ENCODE data around the gene NGF.

NGF gene

DNA sequence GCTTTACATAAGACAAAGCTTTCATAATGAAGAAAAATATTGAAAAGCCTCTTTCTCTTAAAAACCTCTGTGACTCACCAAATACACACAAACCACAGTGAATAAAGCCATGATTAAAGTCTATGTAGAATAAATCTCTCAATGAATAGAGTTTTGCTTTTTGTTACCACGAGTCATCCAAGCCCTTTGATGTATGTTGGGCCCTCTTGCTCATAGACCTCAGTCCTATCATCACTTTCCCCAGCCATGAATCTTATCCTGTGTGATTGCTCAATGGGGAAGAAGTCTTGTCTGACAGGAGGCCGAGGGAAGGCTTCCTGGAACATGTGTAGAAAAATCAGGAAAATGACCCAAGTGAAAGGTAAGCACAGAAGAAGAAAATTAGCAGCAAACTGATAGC is 60.8 kb downstream of the NGF start:
- DNase-seq: no peak

DNA sequence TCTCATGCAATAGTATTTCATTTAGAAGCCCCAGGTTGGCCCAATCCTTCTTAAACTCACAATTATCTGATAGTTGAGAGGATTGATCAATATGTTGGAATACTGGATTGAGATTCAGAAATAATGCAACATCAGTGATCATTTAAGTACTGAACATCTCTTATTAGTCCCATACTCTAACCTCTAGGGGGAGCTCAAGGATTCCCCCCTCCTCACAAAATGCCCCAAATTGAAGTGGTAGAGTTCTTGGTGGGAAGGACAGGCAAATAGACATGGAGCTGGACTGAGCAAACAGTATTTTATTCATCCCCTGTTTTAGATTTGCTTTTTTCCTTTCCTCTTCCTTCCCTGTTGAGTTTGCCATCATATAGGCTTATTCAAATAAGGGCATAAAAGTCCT is 62.8 kb downstream of the NGF start:
- DNase-seq: no peak

DNA sequence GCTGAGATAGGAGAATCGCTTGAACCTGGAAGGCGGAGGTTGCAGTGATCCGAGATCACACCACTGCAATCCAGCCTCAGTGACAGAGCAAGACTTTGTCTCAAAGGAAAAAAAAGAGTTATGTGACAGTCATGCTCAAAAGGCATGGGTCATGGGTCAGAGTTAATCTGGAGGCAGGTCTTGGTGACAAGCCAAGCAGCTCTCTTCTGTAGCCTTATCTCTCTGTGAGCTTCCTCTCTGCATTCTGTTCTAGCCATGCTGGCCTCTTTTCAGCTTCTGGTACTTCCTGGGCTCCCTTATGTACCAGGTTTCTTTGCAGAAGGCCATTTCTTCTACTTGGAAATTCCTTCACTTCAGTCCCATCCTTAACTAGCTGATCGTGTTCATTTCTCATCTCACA is 63.6 kb downstream of the NGF start:
- no peak for DNase-seq

DNA sequence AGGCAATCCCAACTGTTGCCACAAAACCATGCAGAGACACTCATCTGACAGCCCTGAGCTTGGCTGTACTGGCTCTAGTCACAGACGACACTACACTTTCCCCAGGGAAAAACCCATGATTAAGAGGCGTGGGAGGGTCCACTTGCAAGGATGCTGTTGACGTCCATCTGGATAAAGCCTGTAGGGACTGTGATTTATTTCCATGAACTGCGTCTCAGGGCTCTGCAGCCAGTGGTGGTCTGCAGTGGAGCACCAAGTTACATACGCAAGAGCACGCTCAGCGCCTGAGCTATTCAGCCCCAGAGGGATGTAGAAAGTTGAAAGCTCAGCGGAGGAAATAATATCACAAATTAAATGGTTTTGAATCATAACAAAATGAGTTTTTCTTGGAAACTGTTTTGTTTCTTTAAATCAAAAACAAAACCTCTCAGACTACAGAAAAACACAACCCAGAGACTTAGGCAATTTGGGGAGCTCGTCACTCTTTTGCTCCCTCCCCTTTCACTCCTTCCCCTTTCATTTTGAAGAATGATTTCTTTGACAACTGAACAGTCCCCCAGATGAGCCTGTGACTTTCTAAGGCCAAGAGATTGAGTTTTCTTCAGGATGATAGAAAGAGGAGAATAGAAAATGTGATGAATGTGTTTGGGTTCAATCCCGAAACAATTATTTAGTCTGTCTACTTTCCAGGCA is 71.2 kb downstream of the NGF start:
- no peak for DNase-seq

DNA sequence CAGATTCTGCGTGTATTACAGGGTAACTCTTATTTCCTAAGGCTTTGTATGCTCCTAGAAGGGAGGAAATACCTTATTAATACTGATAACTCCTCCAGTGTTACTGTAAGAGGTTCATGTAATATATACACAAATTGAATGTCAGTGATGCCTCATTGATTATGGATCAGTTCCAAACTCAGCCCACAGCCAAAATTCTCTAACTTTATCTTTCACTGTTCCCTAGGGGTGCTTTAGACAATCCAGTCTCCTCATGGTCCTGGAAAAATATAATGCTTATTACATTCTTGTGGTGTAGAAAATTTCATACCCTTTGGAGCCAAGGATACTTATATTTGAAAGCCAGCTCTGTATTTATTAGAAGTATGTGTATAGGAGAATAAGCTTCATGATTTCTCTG is 73.0 kb downstream of the NGF start:
- DNase-seq: no peak

DNA sequence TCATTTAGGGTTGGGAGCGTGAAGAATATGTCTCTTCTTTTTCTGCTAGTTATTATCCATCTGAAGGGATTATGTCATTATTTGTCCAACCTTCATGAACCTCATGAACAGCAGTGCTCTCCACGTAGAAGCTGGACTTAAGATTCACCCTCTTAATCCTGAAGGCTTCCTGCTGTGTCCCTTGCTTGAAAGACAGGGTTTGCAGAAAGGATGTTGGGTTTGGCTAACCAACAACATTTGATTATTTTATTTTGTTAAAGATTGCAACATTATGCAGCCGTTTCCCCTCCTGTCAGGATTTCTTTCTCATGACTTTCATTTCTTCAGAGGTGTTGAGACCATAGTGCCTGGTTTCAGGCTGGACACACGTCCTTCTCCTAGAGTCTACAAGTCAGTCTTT is 75.2 kb downstream of the NGF start:
- DNase-seq: no peak

DNA sequence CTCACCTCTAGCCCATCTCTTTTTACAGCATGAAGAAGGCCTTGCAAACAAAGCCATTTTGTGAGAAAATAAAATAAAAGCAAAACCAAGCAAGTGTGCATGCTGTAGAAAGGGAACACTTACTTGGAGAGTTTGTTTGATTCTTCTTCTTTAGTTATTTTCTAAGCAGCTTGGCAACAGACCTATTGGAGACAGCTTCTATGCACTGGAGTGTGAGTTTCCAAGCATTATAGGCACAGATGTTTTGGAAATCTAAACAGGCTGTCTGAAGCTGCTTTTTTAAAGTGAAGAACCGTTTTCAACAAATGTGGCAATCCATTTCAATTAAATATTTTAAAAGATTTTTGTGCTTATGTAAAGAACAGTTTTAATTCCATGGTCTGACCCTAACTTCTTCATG is 76.6 kb downstream of the NGF start:
- DNase-seq: no peak

DNA sequence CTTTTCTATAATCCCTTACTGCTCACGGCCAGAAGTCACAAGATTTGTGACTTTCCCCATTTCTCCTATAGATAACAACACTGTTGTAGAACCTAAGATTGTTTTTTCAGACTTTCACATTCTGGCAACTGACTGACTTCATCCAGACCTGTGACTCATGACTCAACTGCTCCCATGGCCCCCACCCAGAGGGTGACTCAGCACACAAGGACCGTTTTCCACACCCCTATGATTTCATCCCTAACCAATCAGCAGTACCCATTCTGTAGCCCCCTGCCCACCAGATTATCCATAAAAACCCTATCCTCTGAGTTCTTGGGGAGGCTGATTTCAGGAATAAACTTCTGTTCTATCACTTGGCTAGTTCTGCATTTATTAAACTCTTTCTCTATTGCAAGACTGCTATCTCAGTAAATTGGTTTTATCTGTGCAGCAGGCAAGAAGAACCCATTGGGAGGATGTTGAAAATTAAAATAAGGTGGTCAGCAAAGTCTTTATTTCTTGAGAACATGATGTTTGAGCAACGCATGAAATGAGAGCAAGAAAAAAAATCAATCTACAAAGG is 79.7 kb downstream of the NGF start:
- no peak for DNase-seq

DNA sequence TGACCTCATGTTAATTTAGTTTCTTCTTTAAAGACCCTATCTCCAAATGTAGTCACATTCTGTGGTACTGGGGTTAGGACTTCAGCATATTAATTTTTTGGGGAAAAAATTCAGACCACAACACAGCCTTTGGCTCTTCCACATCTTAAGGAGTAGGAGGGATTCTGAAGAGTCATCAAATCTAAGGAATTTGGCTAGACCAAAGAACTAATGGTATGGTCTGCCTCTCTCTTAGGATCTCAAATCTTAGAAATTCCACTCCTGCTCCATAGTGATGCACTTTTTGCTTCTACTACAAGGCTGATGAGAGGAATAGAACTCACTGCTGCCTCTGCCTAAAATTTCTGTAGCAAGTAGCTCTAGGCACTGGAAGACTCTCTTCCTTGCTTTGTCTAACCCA is 80.5 kb downstream of the NGF start:
- no peak for DNase-seq

DNA sequence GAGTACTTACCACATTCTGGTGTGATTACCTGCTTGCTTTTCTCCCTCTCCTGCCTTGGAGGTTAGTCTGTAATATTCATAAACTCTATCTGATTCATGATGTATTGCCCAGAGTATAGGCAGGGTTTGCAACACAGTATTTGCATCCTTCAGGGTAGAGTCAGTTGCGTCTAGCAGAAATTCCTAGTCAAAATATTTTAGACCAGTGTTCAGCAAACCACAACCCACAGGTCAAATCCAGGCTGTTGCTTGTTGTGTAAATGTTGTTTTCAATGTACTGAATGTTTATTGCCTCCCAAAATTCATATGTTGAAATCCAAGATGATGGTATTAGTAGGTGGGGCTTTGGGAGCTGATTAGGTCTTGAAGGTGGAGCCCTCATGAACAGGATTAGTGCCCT is 82.9 kb downstream of the NGF start:
- DNase-seq: no peak

DNA sequence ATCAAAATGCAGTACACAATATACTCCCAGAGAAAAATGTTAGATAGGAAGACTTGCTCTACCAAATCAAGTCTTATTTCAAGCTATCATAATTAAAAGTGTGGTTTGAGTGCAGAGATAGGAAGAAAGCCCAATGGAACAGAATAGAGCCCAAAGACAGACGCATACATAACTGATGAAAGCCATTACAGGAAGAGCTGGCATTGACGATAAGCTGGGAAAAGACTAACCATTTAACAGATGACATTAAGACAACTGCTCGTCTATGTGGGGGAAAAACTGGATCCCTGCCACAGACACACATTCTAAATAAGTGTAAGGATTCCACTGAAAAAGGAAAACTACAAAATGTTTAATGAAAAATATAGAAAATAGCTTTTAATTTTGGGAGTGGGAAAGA is 85.5 kb downstream of the NGF start:
- DNase-seq: no peak

DNA sequence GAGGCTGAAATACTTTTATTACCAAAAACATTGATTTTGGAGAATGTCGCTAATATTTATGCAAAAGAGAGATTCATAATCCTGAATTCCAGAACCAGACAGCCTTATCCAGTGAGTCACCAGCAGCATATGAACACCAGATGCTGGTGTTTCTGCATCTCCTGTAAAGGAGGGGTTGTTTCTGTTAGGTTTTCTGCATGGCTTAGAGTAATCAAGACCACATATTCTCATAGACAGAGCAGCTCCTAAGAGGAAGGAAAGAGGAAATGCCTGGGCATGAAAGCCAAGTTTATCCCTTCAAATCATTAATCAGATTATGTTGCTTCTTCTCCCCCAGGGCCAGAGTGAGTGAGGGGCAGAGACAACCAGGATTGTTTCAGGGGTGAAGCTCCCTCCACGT is 86.2 kb downstream of the NGF start:
- DNase-seq: no peak

DNA sequence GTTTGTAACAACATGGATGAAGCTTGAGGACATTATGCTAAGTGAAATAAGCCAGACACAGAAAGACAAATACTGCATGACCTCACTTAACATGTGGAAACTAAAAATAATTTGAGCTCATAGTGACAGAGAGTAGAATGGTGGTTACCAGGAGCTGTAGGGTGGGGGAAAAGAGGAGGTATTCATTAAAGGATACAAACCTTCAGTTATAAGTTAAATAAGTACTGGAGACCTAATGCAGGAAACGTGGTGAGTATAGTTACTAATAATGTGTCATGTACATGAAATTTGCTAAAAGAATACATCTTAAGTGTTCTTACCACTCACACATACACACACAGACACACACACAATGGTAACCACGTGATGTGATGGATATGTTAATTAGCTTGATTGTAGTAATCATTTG is 86.7 kb downstream of the NGF start:
- DNase-seq: no peak

DNA sequence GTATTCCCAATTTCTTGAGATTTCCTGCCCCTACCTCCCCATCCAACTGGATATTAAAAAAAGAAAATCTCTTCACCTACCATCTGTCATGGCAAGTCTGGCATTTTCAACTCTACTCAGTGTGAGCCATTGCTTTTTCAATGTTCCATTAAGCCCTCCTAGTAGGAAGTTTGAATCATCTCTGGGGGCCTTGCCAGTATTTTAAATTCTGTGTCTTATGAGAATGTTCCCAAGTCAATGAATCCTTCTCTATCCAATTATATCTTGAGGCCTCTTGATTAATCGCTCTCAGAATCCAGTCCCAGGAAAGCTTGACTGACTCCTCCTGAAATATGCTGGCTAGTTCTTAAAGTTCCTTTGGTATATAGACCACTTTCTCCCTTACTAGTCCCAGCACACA is 91.5 kb downstream of the NGF start:
- DNase-seq: no peak

DNA sequence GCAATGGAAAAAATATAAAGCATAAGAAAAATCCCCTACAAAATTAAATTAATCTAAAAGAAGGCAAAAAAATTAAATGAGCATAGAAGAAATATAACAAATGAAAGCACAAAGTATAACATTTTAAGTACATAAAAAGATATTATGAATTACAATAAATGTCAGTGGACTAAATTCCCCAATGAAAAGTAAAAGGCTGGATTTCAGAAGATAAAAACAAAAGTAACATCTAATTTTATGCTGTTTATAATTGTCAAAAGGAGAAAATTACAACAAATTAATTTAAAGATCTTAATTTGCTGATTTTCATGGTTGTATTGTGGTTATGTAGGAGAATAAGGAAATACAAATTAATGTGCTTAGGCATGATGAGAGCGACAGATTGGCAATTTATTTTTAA is 92.8 kb downstream of the NGF start:
- DNase-seq: no peak

DNA sequence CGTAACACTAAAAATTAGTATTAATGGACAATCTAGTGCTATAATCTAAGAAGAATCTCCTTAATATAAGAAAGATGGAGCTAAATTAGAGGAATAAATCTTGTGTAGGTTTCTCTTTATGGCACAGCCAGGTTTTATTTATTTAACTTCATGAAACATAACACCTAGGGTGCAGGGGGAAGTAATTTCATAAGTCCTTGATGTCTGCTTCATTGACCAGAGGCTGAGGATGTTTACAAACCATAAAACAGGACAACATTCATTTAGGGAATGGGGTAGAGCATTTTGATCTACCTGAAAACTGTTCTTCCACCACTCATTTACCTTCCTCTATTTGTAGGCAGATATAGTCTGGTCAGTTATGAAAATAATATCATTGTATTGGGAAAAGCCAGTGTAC is 95.5 kb downstream of the NGF start:
- DNase-seq: no peak

DNA sequence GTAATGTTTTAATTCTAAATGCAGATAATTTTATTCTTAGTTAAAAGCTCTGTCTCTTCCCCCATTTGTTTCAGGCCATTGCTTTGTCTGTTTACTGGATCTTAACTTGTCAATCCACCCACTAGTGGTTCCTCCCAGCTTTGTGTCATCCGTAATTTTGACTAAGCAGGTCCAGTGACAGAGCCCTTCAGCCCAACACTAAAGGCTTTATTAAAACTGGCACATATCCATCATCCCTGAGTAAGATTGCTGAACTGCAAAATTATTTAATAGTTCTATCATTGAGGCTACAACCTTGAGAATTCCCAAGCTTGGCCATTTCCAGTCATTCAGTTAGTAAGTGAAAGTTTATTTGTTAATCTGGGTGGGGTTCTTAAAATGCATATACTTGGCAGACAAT is 96.7 kb downstream of the NGF start:
- DNase-seq: no peak

DNA sequence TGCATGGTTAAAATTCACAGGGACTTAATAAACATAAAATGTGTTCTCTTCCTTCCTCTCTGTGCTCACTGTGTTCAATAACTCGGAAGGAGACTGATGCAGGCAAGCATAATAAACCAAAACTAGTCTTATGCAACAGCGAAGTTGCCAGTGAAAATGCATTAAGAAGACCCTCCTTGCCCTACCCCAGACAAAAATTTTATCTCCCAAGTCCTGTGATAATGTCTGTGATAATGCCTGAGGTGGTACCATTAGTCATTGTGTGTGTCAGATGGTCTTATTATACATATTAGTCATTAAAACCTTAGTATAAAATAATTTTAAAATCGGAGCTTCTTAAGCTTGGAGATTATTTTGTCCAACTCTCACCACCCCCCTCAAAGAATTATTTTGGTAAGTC is 97.8 kb downstream of the NGF start:
- DNase-seq: no peak

DNA sequence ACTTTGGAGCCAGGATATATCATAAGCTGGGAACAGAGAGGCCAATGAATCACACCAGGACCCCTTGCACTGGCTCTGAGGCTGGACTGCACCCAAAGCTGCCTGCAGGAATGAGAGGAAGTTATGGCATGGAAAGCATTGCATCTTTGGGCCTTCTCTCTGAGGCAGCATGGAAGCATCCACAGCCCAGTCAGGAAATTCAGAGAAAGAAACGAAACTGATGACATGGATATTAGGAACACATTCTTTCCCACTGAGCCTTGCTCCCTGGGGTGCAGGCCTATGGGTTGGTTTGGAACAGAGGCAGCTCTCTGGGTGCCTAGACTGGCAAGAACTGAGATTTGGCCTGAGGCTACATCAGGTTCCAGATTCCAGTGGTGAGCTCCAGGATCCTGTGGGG is 98.6 kb downstream of the NGF start:
- DNase-seq: no peak

DNA sequence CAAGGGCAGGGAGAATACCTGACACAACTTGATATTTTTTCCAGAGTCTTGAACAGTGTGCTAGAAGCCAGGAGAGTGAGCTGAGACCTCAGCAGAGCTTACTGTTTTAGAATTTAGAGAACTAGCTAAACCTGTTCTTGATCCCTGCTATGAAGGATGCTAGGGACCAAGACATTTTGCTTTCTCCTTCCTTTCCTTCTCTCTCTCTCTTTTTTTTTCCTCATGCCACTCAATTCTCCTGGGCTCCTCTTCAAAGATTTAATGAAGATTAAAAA is 99.0 kb downstream of the NGF start:
- no peak for DNase-seq

DNA sequence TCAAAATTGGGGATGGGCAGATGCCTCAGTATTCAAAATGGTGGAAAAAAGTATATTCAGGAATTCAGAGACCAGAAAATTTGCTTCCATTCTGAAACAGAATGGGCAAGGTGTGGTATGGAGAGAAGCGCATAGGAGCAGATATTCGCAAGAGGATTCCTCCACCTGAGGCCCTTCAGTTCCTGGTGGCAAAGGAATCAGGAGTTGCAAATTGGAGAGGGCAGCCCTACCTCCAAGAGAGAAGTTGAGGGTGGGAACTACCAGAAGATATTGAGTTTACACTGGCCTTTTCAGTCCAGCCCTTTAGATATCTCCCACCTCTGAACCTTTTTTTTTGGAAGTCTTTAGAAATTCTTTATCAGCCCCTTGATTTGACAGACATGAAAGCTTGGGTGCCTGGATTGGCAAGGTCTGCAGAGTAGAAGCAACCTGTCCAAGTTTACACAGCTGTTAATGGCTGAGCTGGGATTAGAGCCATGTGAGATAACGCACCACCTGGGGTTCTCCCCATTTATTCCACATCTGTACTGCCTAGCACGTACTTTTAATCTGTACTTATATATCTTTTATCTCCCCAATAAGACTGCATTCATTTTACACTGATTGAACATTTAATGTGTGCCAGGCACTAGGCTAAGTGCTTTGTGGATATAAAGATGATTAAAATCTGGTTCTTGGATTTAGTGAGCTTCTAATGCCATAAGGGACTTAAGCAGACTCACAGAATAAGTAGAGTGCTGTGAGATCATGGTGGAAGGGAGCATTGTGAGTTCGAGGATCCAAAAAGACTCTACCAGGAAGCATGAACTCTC is 99.5 kb downstream of the NGF start:
- no peak for DNase-seq

DNA sequence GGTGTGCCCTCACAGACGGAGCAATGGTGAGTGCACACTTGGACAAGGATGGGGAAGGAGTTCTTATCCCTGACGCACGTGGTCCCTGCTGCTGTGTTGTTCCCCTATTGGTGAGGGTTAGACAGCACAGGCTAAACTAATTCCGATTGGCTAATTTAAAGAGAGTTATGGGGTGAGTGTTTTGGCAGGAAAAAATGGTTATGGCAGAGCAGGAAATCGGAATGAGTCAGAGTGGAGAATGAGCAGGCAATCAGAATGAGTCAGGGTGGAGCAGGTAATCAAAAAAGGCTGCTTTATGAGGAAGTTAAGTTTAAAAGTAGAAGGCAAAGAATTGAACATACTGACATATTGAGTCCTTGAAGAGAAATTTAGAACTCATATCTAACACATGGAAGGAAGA is 100.5 kb downstream of the NGF start:
- no peak for DNase-seq

DNA sequence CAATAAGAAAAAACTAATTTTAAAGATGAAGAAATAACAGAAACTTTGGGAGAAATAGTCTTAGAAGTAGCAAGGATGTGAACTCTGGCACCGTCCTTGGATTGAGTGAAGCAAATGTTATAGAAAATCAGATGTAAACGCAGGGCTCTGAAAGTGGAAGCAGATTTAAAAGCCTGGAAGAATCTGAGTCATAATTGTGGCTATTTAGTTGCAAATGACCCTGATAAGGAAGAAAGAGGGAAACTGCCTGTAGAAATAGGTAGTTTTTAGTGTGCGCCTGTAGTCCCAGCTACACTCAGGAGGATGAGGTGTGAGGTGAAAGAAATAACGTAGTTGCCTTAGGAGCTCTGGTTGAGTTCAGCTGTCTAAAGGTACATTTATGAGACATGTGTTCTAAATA is 101.0 kb downstream of the NGF start:
- no peak for DNase-seq

All from stimulated activated CD4-positive, alpha-beta T cell treated with anti-CD3 and anti-CD28 coated beads, Interleukin-1b, Interleukin-23, amount 100 ng/mL, for 48 hours (primary cell).